GM19023 (cell line): ENCODE data around the gene KIAA1549.
A peak's percentile ranks its signal among the peaks of the same experiment; 100 is the strongest.

Experiments used
- ATAC-seq: cut with Tn5 transposase; IDR thresholded peaks from one replicate; pipeline ENCODE4 v1.9.1; 2021; ENCODE audit warnings: mild to moderate bottlenecking, moderate library complexity; ENCODE audit not compliant: unreplicated experiment

The KIAA1549 gene

DNA sequence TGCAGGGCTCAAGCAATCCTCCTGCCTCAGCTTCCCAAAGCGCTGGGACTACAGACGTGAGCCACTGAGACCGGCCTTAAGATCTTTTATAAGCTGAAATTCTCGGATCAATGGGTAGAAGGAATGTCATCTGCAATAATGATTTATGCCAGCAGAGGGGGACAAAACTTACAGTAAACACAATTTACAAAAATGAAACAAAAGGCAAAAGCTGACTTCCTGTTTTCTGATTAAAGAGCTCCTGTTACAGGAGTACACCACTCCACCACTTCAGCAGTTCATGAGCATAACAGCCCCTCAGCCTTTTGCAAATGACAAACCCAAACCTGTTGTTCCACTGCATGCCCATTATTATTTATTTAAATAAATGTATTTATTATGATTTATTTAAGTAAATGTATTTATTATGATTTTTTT lies 94.7 kb downstream of the KIAA1549 start:
- ATAC-seq, result peak; percentile 58

GRCh38 chr7:138885383-138886147 lies 95.6 kb downstream of the KIAA1549 start:
- ATAC-seq, result no peak

- ATAC-seq, result no peak
These were observed 98.9 kb downstream of the KIAA1549 start for GRCh38 chr7:138882249-138882648.

DNA sequence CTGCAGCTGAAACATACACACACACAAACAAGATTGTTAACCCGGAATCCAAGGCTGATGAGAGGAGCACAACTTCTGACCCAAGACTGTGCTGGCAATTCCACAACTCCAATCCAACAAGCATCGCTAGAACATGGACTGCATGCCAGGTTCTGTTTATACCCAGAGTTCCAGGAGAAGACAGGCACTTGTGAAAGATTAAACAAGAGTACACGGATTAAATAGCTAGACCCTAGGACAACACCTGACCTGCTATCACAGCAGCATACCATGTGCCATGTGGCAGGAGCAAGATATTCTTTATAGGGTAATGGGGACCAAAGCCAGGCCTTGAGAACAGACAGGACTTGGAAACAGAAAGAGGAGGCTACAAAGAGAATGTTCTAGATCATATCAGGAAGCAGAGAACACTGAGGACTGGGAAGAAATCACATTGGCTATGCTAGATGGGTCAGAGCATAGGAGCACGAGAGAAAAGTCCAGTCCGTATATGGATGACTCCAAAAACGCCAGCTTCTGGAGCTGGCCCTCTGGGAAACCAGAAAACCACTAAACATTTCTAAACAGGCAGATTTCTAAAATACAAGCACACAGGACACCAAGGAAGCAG lies 99.5 kb downstream of the KIAA1549 start:
- ATAC-seq, result no peak

DNA sequence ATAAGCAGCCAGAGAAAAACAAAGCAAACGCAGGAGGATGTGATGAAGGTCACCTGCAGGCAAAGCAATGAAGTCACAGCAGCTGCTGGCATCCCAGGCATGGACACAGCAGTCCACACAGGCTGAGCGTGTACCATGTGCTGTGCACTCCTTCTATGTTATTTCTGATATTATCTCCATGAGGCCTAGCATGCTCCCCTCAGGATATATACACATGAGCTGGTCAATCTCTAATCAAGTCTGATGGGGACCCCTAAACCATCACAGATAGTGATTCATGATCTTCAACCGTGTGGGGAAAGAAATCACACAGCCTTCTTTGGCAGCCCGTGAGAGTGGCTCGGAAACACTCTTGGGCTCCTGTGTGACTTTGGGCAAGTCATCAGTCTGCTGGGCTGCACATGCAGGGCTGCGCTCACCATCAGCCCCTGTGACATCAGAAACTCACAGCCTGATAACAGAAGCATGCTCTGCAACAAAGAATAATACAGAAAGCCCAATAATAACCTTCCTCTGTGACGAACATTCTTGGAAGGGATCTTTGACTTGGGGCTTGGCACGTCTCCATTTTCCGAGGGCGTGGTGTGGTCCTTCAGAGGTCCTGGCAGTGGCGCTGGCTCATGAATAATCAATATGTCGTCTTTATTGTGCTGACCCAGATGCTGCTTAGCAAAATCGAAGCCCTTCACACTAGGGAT lies 100.2 kb downstream of the KIAA1549 start:
- ATAC-seq, result no peak

DNA sequence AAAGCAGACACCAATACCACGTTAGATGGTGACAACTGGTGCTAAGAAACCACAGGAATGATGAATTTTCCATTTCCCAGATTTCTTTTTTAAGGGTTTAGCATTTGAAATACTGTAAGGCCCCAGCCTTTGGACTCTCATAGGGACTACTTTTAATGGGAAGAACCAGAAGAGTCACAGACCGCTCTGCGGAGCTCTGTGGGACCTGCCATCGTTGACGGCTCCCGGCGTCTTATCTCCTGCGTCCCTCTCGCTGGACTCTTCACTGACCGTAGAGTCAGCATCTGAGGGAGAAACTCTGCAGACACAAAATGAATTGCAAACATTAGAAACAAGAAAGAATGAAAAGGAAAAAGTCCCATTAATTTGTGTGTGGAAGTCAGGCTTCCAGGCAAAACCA lies 101.8 kb downstream of the KIAA1549 start:
- no peak for ATAC-seq

- ATAC-seq, result no peak
These were observed 102.3 kb downstream of the KIAA1549 start for GRCh38 chr7:138878856-138879255.

GRCh38 chr7:138878051-138878450 lies 103.1 kb downstream of the KIAA1549 start:
- ATAC-seq, result no peak

DNA sequence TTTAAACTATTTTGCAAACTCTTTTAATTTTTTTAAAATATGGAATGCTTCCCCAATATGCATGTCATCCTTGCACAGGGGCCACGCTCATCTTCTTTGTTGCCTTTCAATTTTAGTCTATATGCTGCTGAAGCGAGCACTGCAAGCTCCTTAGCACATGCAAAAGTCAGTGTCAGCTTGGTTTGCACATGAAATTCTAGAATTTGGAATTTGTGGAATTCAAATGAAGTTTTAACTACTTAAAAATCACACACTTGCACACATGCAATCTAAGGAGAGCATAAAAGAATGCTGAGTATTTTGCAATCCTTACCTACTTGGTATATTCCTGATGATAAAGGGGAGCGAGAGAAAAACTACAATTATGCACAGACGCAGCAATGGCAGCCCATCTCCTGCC lies 104.9 kb downstream of the KIAA1549 start:
- no peak for ATAC-seq

DNA sequence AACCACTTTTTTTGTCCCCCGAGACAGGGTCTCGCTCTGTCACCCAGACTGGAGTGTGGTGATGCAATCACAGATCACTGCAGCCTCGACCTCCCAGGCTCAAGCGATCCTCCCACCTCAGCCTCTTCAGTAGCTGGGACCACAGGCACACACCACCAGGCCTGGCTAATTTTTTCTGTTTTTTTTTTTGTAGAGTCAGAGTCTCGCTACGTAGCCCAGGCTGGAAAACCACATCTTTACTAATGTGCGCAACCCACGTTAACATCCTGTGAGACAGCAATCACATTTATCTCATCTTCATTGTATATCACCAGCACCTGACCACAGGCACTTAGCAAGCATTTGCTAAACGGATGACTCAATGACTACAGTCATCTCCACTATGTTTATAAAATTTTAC lies 105.4 kb downstream of the KIAA1549 start:
- no peak for ATAC-seq

DNA sequence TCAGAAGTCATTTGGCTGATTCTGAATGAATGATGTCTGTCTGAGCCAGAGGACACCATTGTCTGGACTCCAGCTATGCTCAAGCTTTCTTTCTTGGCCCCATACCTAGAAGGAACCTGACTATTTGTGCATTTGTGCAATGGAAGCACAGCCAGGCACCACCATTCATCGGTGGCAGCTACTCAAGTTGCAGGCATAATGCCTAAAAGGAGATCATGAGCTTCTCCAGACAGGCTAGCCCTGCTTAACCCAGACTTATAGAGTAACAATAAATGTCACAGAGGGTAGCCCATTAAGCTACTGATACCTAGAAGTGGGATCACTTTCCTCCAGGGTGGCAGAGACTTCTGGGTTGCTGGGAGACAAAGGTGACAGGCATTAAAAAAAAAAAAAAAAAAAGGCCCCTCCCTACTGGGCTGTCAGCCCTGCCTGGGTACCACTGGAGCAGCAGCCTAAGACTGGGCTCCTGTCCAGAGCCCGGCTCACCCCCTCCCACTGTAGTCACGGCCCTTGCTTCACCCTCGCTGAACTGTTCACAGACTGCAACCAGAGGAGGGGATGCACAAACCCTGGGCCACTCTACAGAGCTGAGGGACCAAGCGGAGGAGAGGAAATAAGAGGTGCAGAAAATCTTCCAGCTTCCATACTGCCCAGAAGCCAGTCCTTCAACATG lies 107.8 kb downstream of the KIAA1549 start:
- no peak for ATAC-seq

DNA sequence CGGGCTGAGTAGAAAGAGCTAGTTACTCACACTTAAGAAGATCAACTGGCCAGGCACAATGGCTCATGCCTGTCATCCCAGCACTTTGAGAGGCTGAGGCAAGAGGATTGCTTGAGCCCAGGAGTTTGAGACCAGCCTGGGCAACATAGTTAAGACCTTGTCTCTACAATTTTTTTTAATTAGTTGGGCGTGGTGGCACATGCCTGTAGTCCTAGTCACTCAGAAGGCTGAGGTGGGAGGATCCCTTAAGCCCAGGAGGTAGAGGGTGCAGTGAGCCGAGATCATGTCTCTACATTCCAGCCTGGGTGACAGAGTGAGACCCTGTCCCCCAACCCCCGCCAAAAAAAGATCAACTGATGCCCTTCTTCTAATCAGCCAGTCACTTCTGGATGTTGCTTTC lies 108.6 kb downstream of the KIAA1549 start:
- ATAC-seq, result no peak

- ATAC-seq, result no peak
These were observed 109.4 kb downstream of the KIAA1549 start for GRCh38 chr7:138871814-138872090.

DNA sequence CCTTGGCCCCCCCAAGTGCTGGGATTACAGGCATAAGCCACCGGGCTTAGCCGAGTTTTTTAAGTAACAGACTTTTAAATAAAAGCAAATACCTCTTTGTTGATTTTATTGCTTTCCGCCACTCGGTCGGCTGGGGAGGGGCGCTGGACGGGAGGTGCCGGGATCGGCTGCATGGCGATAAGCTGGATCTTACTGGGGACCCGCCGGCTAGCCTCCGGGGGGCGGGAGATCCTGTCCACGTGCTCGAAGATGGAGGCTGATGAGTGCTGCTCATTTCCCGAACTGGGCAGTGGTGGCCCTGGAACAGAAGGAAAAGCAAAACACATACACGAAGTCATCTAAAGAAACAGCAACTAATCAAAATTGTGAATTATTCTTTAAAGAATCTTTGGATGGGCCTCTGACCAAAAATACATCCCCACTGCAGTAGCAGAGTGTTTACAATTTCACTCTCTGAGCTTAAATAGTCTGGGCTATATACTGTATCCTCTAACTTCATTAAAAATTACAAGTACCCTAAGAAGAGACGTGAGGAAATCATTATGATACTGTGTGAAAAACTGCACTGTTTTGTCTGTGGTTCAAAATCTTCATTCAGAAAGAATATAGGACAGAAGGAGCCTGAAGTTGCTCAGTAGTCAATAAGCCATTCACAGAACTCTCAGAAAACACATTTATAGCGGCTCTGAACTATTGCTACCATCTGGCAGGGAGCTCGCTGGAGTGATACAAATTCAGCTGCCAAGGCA lies 110.0 kb downstream of the KIAA1549 start:
- ATAC-seq, result no peak

- no peak for ATAC-seq
These were observed 111.8 kb downstream of the KIAA1549 start for GRCh38 chr7:138869353-138869752.

DNA sequence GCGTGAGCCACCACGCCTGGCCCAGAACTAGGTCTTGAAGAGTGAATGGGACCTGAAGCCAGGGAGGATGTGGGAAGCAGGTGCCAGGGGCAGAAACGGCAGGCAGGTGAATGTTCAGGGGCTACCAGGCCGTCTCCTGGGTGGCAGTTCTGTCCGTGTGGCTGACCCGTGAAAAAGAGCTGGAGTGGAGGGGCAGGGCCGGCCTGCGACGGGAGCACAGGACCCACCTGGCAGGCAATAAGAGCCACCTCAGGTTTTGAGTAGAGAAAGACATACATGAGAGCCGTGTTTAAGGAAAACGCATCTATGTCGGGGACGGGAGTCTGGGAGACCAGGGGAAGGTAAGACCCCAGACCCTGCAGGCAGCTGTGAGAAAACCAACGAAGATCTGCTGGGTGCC lies 112.5 kb downstream of the KIAA1549 start:
- ATAC-seq, result no peak

- ATAC-seq, result no peak
These were observed 113.4 kb downstream of the KIAA1549 start for GRCh38 chr7:138867744-138868143.

- ATAC-seq, result no peak
These were observed 114.8 kb downstream of the KIAA1549 start for GRCh38 chr7:138866353-138866752.

DNA sequence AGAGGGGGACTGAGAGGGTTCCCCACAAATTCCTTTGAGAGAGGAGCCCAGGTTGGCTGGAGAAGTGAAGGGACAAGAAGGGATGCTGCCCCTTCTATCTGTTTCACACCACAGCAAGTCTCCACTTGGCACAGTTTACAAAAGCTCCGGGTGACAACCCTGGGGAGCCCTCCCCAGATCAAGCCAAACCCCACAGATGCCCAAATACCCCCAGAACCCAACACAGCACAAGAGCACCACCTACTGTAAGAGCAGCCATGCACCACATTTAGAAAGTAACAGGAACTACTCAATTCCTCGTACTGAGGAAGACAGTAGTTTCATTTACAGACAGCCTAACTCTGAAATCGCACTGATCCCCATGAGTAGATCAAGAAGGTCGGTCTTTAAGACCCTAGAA lies 115.3 kb downstream of the KIAA1549 start:
- ATAC-seq, result no peak

DNA sequence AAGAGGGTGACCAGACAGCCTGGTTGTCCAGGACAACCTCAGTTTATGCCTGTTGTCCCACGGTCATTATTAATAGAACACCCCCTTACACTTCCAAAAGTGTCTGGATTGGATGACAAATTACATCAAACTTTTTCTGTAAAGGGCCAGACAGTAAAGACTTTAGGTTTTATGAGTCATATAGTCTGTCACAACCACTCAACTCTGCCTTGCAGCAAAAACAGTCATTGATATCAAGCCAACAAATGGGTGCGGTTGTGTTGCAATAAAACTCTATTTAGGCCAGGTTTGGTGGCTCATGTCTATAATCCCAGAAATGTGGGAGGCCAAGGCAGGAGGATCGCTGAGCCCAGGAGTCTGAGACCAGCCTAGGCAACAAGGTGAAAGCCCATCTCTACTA lies 116.5 kb downstream of the KIAA1549 start:
- ATAC-seq, result no peak

DNA sequence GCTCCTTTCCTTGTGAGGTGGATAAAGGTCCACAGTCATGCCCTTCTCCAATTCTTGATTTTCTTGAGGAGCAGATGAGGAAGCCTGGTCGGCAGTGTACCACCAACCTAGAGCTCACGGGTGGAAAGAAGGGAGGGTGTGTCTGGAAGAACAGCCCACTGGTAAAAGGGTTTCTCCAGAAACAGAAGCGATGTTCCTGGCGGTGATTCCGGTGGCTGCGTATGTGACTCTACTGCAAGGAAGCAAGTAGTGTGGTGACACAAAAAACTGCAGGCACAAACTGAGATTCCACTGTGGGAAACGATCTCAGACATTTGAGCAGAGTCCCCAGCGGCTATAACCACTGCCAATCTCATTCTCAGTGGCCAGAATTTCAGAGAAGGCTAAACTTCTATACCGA lies 117.3 kb downstream of the KIAA1549 start:
- no peak for ATAC-seq
